Measurements from ENCODE around the gene TMCC2.

- TF ChIP-seq, protein P1, sequence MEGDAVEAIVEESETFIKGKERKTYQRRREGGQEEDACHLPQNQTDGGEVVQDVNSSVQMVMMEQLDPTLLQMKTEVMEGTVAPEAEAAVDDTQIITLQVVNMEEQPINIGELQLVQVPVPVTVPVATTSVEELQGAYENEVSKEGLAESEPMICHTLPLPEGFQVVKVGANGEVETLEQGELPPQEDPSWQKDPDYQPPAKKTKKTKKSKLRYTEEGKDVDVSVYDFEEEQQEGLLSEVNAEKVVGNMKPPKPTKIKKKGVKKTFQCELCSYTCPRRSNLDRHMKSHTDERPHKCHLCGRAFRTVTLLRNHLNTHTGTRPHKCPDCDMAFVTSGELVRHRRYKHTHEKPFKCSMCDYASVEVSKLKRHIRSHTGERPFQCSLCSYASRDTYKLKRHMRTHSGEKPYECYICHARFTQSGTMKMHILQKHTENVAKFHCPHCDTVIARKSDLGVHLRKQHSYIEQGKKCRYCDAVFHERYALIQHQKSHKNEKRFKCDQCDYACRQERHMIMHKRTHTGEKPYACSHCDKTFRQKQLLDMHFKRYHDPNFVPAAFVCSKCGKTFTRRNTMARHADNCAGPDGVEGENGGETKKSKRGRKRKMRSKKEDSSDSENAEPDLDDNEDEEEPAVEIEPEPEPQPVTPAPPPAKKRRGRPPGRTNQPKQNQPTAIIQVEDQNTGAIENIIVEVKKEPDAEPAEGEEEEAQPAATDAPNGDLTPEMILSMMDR (IDR thresholded peaks at IDR 0.05; ENCODE audit: insufficient read depth, low read depth, low read length): no peak
- no peak for TF ChIP-seq EZH2 (IDR thresholded peaks at IDR 0.05; ENCODE audit: insufficient read depth, low read length)
Observed at GRCh38 chr1:205321162-205321958, 93.6 kb downstream of the TMCC2 start, which contains the start of gene NUAK2.

All from astrocyte (in vitro differentiated cells and primary cell).